HG02623 (cell line): ENCODE results near the gene KAZALD1.

Experiments used
- ATAC-seq: cut with Tn5 transposase; IDR thresholded peaks from one replicate; pipeline ENCODE4 v1.9.1; 2021; ENCODE audit warnings: moderate library complexity; ENCODE audit not compliant: unreplicated experiment

KAZALD1 gene

GRCh38 chr10:101065481-101066145 is 3.8 kb downstream of the KAZALD1 start:
- ATAC-seq: no peak

GRCh38 chr10:101066146-101066895 is 4.5 kb downstream of the KAZALD1 start:
- ATAC-seq: no peak

GRCh38 chr10:101066896-101067355 is 5.1 kb downstream of the KAZALD1 start:
- no peak for ATAC-seq

- no peak for ATAC-seq
These were observed 5.7 kb downstream of the KAZALD1 start for GRCh38 chr10:101067356-101068083.

GRCh38 chr10:101069441-101069840 is 7.7 kb downstream of the KAZALD1 start:
- no peak for ATAC-seq

- no peak for ATAC-seq
These were observed 8.3 kb downstream of the KAZALD1 start for GRCh38 chr10:101070098-101070497.

GRCh38 chr10:101071267-101071884 is 9.6 kb downstream of the KAZALD1 start:
- no peak for ATAC-seq

GRCh38 chr10:101071885-101072433 is 10.2 kb downstream of the KAZALD1 start:
- ATAC-seq: no peak

GRCh38 chr10:101072923-101073322 is 11.1 kb downstream of the KAZALD1 start:
- no peak for ATAC-seq

GRCh38 chr10:101073631-101074030 is 11.8 kb downstream of the KAZALD1 start:
- ATAC-seq: no peak

GRCh38 chr10:101075775-101076174 is 14.0 kb downstream of the KAZALD1 start:
- ATAC-seq: no peak

GRCh38 chr10:101076630-101077029 is 14.8 kb downstream of the KAZALD1 start:
- ATAC-seq: no peak

- ATAC-seq: no peak
These were observed 18.1 kb downstream of the KAZALD1 start for GRCh38 chr10:101079874-101080273.

- ATAC-seq: no peak
These were observed 19.4 kb downstream of the KAZALD1 start for GRCh38 chr10:101080933-101081931.

- no peak for ATAC-seq
These were observed 24.1 kb downstream of the KAZALD1 start for GRCh38 chr10:101085846-101086245.

GRCh38 chr10:101087376-101087775 is 25.6 kb downstream of the KAZALD1 start:
- ATAC-seq: no peak

- ATAC-seq: no peak
These were observed 26.2 kb downstream of the KAZALD1 start for GRCh38 chr10:101087965-101088364.

- no peak for ATAC-seq
These were observed 27.9 kb downstream of the KAZALD1 start for GRCh38 chr10:101089520-101090299.

GRCh38 chr10:101090597-101090996 is 28.8 kb downstream of the KAZALD1 start:
- ATAC-seq: no peak
